Measurements from ENCODE around the gene PROZ.
"Not testable (repeated sequence)": the region's sequence is repeated elsewhere in the genome, so short reads cannot be mapped to it uniquely, and the experiment has no call there.

The PROZ gene

GRCh38 chr13:113157929-113158747 is at the start of gene PROZ:
TSS of gene PROZ (plus strand) at chr13:113158648. CDS start at chr13:113158661, 13 bp downstream.
- DNase-seq: no peak

- DNase-seq: no peak
Measured at GRCh38 chr13:113109151-113110047, 49.0 kb upstream of the PROZ start.

- DNase-seq: no peak
Measured at GRCh38 chr13:113110048-113110851, 48.2 kb upstream of the PROZ start.

- DNase-seq: no peak
Measured at GRCh38 chr13:113110852-113111315, 47.6 kb upstream of the PROZ start.

GRCh38 chr13:113111821-113112220 is 46.6 kb upstream of the PROZ start:
- not testable (repeated sequence) for DNase-seq

- not testable (repeated sequence) for DNase-seq
Measured at GRCh38 chr13:113112475-113112874, 46.0 kb upstream of the PROZ start.

- no peak for DNase-seq
Measured at GRCh38 chr13:113112893-113113845, 45.3 kb upstream of the PROZ start.

- DNase-seq: no peak
Measured at GRCh38 chr13:113113846-113114271, 44.6 kb upstream of the PROZ start.

- no peak for DNase-seq
Measured at GRCh38 chr13:113114511-113115362, 43.7 kb upstream of the PROZ start.

GRCh38 chr13:113115363-113116205 is 42.9 kb upstream of the PROZ start:
- DNase-seq: no peak

- DNase-seq: no peak
Measured at GRCh38 chr13:113116206-113116800, 42.1 kb upstream of the PROZ start.

- no peak for DNase-seq
Measured at GRCh38 chr13:113116871-113117271, 41.6 kb upstream of the PROZ start.

- DNase-seq: no peak
Measured at GRCh38 chr13:113117335-113117872, 41.0 kb upstream of the PROZ start.

GRCh38 chr13:113117911-113118260 is 40.6 kb upstream of the PROZ start:
- DNase-seq: no peak

- no peak for DNase-seq
Measured at GRCh38 chr13:113118261-113119021, 40.0 kb upstream of the PROZ start.

GRCh38 chr13:113119166-113119821 is 39.2 kb upstream of the PROZ start:
- DNase-seq: no peak

GRCh38 chr13:113119822-113120189 is 38.6 kb upstream of the PROZ start:
- no peak for DNase-seq

All from RPMI8226 (cell line).